K562 (cell line): ENCODE measurements around the gene ZNF337.

ENCODE experiments used
- CTCF ChIP-seq, 3 experiments: IDR thresholded peaks in 2 of 3; conservative IDR thresholded peaks in 1 of 3; 2 replicates each; pipeline ENCODE4 v1.5.1; 2011 to 2012; ENCODE audit warnings: low read length in 3 of 3, mild to moderate bottlenecking in 3 of 3, control low read depth in 2 of 3, improper control_type of control experiment in 1 of 3, inconsistent platforms in 1 of 3, low read depth in 1 of 3, mixed read lengths in 1 of 3, moderate library complexity in 1 of 3; ENCODE audit not compliant: insufficient read depth in 2 of 3
- ELK1 ChIP-seq: sonication (generic); formaldehyde crosslinking; IDR thresholded peaks from 2 replicates; pipeline ENCODE4 v1.8.1; 2022; ENCODE audit warnings: missing genetic modification reagents
- ESRRA ChIP-seq: fragments of 450-650 bp; IDR thresholded peaks from 2 replicates; pipeline ENCODE4 v1.6.1; 2014; ENCODE audit warnings: low read depth, mild to moderate bottlenecking, moderate library complexity, borderline replicate concordance
- NBN ChIP-seq: fragments of 450-650 bp; IDR thresholded peaks from 2 replicates; pipeline ENCODE4 v1.6.1; 2016; ENCODE audit warnings: low read depth, mild to moderate bottlenecking
- POLR2A ChIP-seq: fragments of 450-650 bp; conservative IDR thresholded peaks from 2 replicates; pipeline ENCODE4 v1.6.1; 2016
- POLR2AphosphoS5 ChIP-seq: IDR thresholded peaks from 2 replicates; pipeline ENCODE4 v1.6.1; 2011; ENCODE audit warnings: mild to moderate bottlenecking, low read depth, low read length, moderate library complexity; ENCODE audit not compliant: control insufficient read depth, insufficient read depth
- STAG1 ChIP-seq: sonication (generic); formaldehyde crosslinking; IDR thresholded peaks from 2 replicates; pipeline ENCODE4 v1.5.0; 2020; ENCODE audit warnings: missing genetic modification reagents, borderline replicate concordance
- ZC3H4 ChIP-seq: sonication (generic); formaldehyde crosslinking; IDR thresholded peaks from 2 replicates; pipeline ENCODE4 v1.9.0; 2021; ENCODE audit warnings: missing genetic modification reagents, borderline replicate concordance
- ZNF274 ChIP-seq: IDR thresholded peaks from 2 replicates; pipeline ENCODE4 v1.6.1; 2011; ENCODE audit warnings: low read depth, mild to moderate bottlenecking, low read length, moderate library complexity, borderline replicate concordance

DNA sequence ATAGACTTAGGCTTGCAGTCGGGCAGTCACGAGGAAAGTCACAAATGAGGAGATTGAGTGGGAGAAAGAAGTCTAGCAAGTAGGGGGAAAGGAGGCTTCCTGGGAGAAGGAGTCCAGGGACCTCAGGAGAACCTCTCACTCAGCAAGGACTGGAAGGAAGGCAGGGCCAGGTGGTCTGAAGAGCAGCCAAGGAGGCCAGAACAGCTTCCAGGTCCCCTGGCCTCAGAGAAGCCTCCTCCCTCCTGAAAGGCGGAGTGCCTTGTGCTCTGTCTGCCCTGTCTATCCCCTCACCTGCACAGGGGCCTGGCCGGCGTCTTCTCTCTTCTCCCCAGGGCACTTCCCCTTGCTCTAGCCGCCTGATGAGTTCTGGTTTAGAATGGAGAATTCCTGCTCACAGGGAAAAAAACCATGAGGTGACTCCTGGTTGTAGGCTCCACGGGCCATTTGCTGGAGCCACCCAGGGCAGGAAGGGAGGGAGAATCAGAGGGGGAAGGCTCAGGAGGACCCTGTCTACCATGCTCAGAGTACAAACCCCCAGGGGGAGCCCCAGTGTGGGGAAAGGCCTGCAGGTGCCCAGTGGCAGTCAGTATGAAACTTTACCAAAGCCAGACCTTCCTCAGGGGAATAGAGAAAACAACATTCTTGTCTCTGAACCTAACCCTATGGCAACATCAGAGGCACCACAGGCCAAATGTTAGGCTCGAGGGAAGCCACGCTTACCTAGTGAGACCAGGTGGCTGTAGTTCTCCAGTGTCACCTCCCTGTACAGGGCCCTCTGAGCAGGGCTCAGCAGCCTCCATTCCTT is 11.2 kb downstream of the ZNF337 start:
- TF ChIP-seq ELK1 (CRISPR knock-in tag) (no peak), POLR2A (no peak), STAG1 (CRISPR knock-in tag) (no peak), POLR2AphosphoS5 (no peak), CTCF (IDR thresholded peaks at IDR 0.05 in 2 of 3, conservative IDR thresholded peaks at IDR 0.05 in 1 of 3; ENCODE audit: insufficient read depth in 2 of 3, low read depth in 1 of 3, low read length in 3 of 3) (no peak), ZNF274 (no peak), ZC3H4 (no peak), ESRRA (no peak), NBN (no peak)
